ENCODE results near the gene KCNIP4. TPM values are rescaled to one million over a fixed set of nuclear protein-coding genes. Genes with fewer than 3 reads are reported as not detected.

KCNIP4 gene
- total and polyA plus RNA-seq, 4 donors = 12.5 to 74.2 (median 54.5) TPM

DNA sequence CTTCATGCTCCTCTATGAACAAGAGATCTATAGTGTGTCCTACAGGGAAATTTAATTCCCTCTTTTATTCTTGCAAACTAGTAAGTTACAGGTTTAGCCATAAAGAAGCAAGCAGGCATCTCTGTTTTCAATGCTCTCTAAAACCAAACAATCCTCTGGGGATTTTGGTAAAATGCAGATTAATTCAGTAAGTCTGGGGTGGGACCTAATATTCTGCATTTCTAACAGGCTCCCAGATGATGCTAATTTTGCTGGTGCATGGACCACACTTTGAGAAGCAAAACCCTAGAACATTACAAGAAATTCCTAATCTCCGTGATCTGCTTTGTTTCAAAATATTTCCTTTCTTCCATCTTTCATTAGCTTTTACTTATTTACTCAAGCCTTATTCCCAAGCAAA lies 903.5 kb downstream of the KCNIP4 start:
- WGBS (ENCODE audit: insufficient coverage) = 100% methylated on average over 1 of the region's 1 CpG
- H3K9me3 ChIP-seq (ENCODE audit: control insufficient read depth, insufficient read depth, low read length) = no peaks in the 10 kb centered on the region
- H3K27ac ChIP-seq (ENCODE audit: low read depth, low read length) = no peak overlapping the region
- DNase-seq (ENCODE audit: low read depth in 4 of 6, low spot score in 6 of 6) = no peak
- no peaks in the 10 kb centered on the region for H3K36me3 ChIP-seq (ENCODE audit: control insufficient read depth, insufficient read depth, low read length)
- H3K27me3 ChIP-seq (ENCODE audit: control insufficient read depth, insufficient read depth, low read length) = no peaks in the 10 kb centered on the region
- H3K4me1 ChIP-seq (ENCODE audit: control insufficient read depth, insufficient read depth, low read length) = no peaks in the 10 kb centered on the region
- no peak overlapping the region for H3K4me3 ChIP-seq (ENCODE audit: low read depth, low read length)

DNA sequence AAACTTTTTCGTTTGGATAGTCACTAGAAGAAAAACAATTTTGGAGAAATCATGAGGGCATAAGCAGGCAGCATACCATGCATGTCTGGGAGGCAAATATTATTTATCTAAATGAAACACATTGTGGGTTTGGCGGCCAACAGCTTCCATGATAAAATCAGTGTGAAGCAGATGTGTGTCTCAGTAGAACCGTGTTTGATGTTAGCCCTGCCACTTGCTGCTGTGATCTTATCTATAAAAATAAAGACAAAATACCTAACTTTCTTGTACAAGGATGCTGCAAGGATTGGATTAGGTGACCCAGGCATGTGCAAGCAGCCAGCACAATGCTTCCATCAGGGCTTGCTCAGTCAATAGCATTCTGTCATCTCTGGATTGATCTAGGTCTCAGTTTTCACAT lies 906.9 kb downstream of the KCNIP4 start:
- H3K27ac ChIP-seq (ENCODE audit: low read depth, low read length) = no peak overlapping the region
- H3K4me1 ChIP-seq (ENCODE audit: control insufficient read depth, insufficient read depth, low read length) = no peaks in the 10 kb centered on the region
- no CpG with 5 or more reads among the region's 3 CpGs for WGBS (ENCODE audit: insufficient coverage)
- H3K4me3 ChIP-seq (ENCODE audit: low read depth, low read length) = no peak overlapping the region
- DNase-seq (ENCODE audit: low read depth in 4 of 6, low spot score in 6 of 6) = no peak
- no peaks in the 10 kb centered on the region for H3K36me3 ChIP-seq (ENCODE audit: control insufficient read depth, insufficient read depth, low read length)
- H3K27me3 ChIP-seq (ENCODE audit: control insufficient read depth, insufficient read depth, low read length) = no peaks in the 10 kb centered on the region
- no peaks in the 10 kb centered on the region for H3K9me3 ChIP-seq (ENCODE audit: control insufficient read depth, insufficient read depth, low read length)

- Histone ChIP-seq H3K9me3 (ENCODE audit: control insufficient read depth, insufficient read depth, low read length) (no peaks in the 10 kb centered on the region), H3K27me3 (ENCODE audit: control insufficient read depth, insufficient read depth, low read length) (no peaks in the 10 kb centered on the region), H3K4me3 (ENCODE audit: low read depth, low read length) (no peak overlapping the region), H3K4me1 (ENCODE audit: control insufficient read depth, insufficient read depth, low read length) (no peaks in the 10 kb centered on the region), H3K36me3 (ENCODE audit: control insufficient read depth, insufficient read depth, low read length) (no peaks in the 10 kb centered on the region), H3K27ac (ENCODE audit: low read depth, low read length) (no peak overlapping the region)
- no peak for DNase-seq (ENCODE audit: low read depth in 4 of 6, low spot score in 6 of 6)
- 80% methylated on average over 4 of the region's 5 CpGs for WGBS (ENCODE audit: insufficient coverage)
Observed at GRCh38 chr4:21034728-21035127, 913.8 kb downstream of the KCNIP4 start.

DNA sequence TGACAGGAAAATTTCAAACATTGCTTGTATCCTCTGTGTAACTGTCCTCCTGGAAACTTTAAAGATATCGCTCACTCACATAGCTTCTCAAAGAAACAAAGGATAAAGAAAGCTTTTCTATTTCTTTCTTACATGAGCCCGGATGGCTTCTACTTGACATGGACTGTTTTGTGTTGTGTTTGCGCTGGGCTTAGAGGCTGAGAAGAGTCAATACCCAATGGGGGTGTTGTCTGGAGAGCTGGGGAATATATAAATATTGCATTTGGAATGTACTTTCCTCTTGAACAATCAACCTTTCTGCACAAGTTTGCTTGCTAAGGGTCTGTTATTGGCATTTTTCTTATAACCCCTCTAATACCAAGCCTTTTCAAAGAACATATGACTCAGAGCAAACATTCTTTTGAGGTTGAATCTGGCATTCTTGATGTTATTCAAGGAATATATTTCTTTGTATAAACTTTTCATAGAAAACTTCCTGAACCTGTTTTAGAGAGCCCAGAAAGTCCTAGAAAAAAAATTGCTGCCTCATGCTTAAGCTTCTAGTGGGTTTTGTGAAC lies 916.4 kb downstream of the KCNIP4 start:
- Histone ChIP-seq H3K9me3 (ENCODE audit: control insufficient read depth, insufficient read depth, low read length) (no peaks in the 10 kb centered on the region), H3K36me3 (ENCODE audit: control insufficient read depth, insufficient read depth, low read length) (no peaks in the 10 kb centered on the region), H3K4me1 (ENCODE audit: control insufficient read depth, insufficient read depth, low read length) (no peaks in the 10 kb centered on the region), H3K4me3 (ENCODE audit: low read depth, low read length) (no peak overlapping the region), H3K27me3 (ENCODE audit: control insufficient read depth, insufficient read depth, low read length) (no peaks in the 10 kb centered on the region), H3K27ac (ENCODE audit: low read depth, low read length) (no peak overlapping the region)
- no peak for DNase-seq (ENCODE audit: low read depth in 4 of 6, low spot score in 6 of 6)
- WGBS (ENCODE audit: insufficient coverage) = no CpG with 5 or more reads among the region's 3 CpGs

- no peaks in the 10 kb centered on the region for H3K27me3 ChIP-seq (ENCODE audit: control insufficient read depth, insufficient read depth, low read length)
- no peaks in the 10 kb centered on the region for H3K9me3 ChIP-seq (ENCODE audit: control insufficient read depth, insufficient read depth, low read length)
- H3K36me3 ChIP-seq (ENCODE audit: control insufficient read depth, insufficient read depth, low read length) = no peaks in the 10 kb centered on the region
- DNase-seq (ENCODE audit: low read depth in 4 of 6, low spot score in 6 of 6) = no peak
- H3K27ac ChIP-seq (ENCODE audit: low read depth, low read length) = no peak overlapping the region
- no CpG with 5 or more reads among the region's 2 CpGs for WGBS (ENCODE audit: insufficient coverage)
- H3K4me1 ChIP-seq (ENCODE audit: control insufficient read depth, insufficient read depth, low read length) = no peaks in the 10 kb centered on the region
- H3K4me3 ChIP-seq (ENCODE audit: low read depth, low read length) = no peak overlapping the region
Observed at GRCh38 chr4:21018817-21019216, 929.8 kb downstream of the KCNIP4 start.

DNA sequence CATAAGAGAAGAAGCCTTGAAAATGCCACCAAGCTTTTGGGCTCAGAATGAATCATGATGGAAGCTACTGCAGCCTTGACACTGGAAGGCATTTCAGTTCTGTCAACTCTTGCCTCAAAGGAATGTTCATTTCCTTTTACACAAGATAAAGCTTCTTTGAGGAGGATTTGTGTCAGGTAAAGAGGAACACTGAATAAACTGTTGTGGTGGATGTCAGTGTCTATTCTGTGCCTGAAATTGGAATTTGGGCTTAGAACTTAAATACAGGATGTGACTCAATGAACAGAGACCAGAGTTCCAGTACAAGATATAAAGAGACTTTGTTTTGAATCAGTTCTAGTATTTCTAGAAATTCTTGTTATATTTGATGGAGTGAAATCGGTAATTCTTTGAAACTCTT lies 935.1 kb downstream of the KCNIP4 start:
- H3K27me3 ChIP-seq (ENCODE audit: control insufficient read depth, insufficient read depth, low read length) = no peaks in the 10 kb centered on the region
- no peaks in the 10 kb centered on the region for H3K4me1 ChIP-seq (ENCODE audit: control insufficient read depth, insufficient read depth, low read length)
- DNase-seq (ENCODE audit: low read depth in 4 of 6, low spot score in 6 of 6) = no peak
- no peaks in the 10 kb centered on the region for H3K9me3 ChIP-seq (ENCODE audit: control insufficient read depth, insufficient read depth, low read length)
- no peak overlapping the region for H3K4me3 ChIP-seq (ENCODE audit: low read depth, low read length)
- no peaks in the 10 kb centered on the region for H3K36me3 ChIP-seq (ENCODE audit: control insufficient read depth, insufficient read depth, low read length)
- WGBS (ENCODE audit: insufficient coverage) = no CpG with 5 or more reads among the region's 1 CpG
- no peak overlapping the region for H3K27ac ChIP-seq (ENCODE audit: low read depth, low read length)

DNA sequence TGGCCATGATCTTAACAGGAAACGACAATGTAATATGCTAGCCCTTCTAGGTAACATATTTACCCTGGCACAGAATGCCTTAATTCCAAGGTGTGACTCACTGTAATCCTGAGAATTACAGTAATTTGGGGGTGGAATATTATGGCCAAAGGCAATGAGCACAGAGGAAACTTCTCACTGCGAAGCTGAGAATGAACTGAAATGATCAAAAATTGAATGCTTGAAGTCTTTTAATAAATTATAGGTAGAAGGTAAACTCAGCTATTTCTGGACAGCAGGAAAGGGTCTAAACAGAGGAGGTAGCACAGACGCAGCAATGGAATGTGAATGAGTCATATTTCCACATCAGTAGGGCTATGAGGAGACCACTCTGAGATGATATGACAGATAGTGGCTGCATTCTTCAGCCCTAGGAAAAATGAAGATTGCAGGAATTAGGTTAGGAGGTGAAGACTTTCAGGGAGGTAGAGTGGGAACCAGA lies 935.7 kb downstream of the KCNIP4 start:
- Histone ChIP-seq H3K9me3 (ENCODE audit: control insufficient read depth, insufficient read depth, low read length) (no peaks in the 10 kb centered on the region), H3K4me3 (ENCODE audit: low read depth, low read length) (no peak overlapping the region), H3K27me3 (ENCODE audit: control insufficient read depth, insufficient read depth, low read length) (no peaks in the 10 kb centered on the region), H3K4me1 (ENCODE audit: control insufficient read depth, insufficient read depth, low read length) (no peaks in the 10 kb centered on the region), H3K27ac (ENCODE audit: low read depth, low read length) (no peak overlapping the region), H3K36me3 (ENCODE audit: control insufficient read depth, insufficient read depth, low read length) (no peaks in the 10 kb centered on the region)
- DNase-seq (ENCODE audit: low read depth in 4 of 6, low spot score in 6 of 6) = no peak
- 91% methylated on average over 2 of the region's 3 CpGs for WGBS (ENCODE audit: insufficient coverage)

- no peaks in the 10 kb centered on the region for H3K9me3 ChIP-seq (ENCODE audit: control insufficient read depth, insufficient read depth, low read length)
- H3K4me1 ChIP-seq (ENCODE audit: control insufficient read depth, insufficient read depth, low read length) = no peaks in the 10 kb centered on the region
- no CpG with 5 or more reads among the region's 3 CpGs for WGBS (ENCODE audit: insufficient coverage)
- no peak for DNase-seq (ENCODE audit: low read depth in 4 of 6, low spot score in 6 of 6)
- H3K27me3 ChIP-seq (ENCODE audit: control insufficient read depth, insufficient read depth, low read length) = no peaks in the 10 kb centered on the region
- H3K4me3 ChIP-seq (ENCODE audit: low read depth, low read length) = no peak overlapping the region
- H3K27ac ChIP-seq (ENCODE audit: low read depth, low read length) = no peak overlapping the region
- H3K36me3 ChIP-seq (ENCODE audit: control insufficient read depth, insufficient read depth, low read length) = no peaks in the 10 kb centered on the region
Observed at GRCh38 chr4:21011106-21011505, 937.5 kb downstream of the KCNIP4 start.

GRCh38 chr4:21009956-21010355 lies 938.6 kb downstream of the KCNIP4 start:
- DNase-seq (ENCODE audit: low read depth in 4 of 6, low spot score in 6 of 6) = no peak
- no peaks in the 10 kb centered on the region for H3K4me1 ChIP-seq (ENCODE audit: control insufficient read depth, insufficient read depth, low read length)
- no peaks in the 10 kb centered on the region for H3K36me3 ChIP-seq (ENCODE audit: control insufficient read depth, insufficient read depth, low read length)
- no peaks in the 10 kb centered on the region for H3K27me3 ChIP-seq (ENCODE audit: control insufficient read depth, insufficient read depth, low read length)
- no peaks in the 10 kb centered on the region for H3K9me3 ChIP-seq (ENCODE audit: control insufficient read depth, insufficient read depth, low read length)
- no peak overlapping the region for H3K27ac ChIP-seq (ENCODE audit: low read depth, low read length)
- WGBS (ENCODE audit: insufficient coverage) = no CpG with 5 or more reads among the region's 4 CpGs
- no peak overlapping the region for H3K4me3 ChIP-seq (ENCODE audit: low read depth, low read length)

DNA sequence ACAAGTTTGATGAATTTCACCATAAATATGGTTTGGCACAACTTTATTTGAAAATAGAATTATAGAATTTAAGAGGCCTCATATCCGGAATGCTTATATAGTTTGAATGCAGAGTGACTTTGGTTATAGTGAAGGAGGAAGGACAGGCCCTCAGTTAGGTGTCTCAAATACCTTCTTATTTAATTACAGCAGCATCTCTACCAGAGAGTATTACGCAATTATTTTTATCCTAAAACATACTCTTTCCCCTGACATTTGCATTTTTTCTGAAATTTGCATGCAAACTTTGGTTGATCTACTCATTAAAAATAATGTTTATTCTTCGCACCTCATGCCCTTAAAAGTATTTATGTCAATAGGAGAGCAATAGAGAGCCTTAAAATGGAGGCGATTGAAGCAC lies 942.9 kb downstream of the KCNIP4 start:
- no peaks in the 10 kb centered on the region for H3K4me1 ChIP-seq (ENCODE audit: control insufficient read depth, insufficient read depth, low read length)

More for the DNA sequence above, 942.9 kb downstream of the KCNIP4 start:
- no peak for DNase-seq (ENCODE audit: low read depth in 4 of 6, low spot score in 6 of 6)
- Histone ChIP-seq H3K27me3 (ENCODE audit: control insufficient read depth, insufficient read depth, low read length) (no peaks in the 10 kb centered on the region), H3K36me3 (ENCODE audit: control insufficient read depth, insufficient read depth, low read length) (no peaks in the 10 kb centered on the region), H3K27ac (ENCODE audit: low read depth, low read length) (no peak overlapping the region), H3K9me3 (ENCODE audit: control insufficient read depth, insufficient read depth, low read length) (no peaks in the 10 kb centered on the region), H3K4me3 (ENCODE audit: low read depth, low read length) (no peak overlapping the region)
- no CpG with 5 or more reads among the region's 4 CpGs for WGBS (ENCODE audit: insufficient coverage)

Measured in spinal cord (tissue), 10 donors.